Amniotic epithelial cell (primary cell): ENCODE results near the gene MTHFR.

Experiments used
- DNase-seq: peaks from one replicate; pipeline ENCODE4 v3.0.0-alpha.2; 2010; ENCODE audit warnings: low read depth

Gene MTHFR

DNA sequence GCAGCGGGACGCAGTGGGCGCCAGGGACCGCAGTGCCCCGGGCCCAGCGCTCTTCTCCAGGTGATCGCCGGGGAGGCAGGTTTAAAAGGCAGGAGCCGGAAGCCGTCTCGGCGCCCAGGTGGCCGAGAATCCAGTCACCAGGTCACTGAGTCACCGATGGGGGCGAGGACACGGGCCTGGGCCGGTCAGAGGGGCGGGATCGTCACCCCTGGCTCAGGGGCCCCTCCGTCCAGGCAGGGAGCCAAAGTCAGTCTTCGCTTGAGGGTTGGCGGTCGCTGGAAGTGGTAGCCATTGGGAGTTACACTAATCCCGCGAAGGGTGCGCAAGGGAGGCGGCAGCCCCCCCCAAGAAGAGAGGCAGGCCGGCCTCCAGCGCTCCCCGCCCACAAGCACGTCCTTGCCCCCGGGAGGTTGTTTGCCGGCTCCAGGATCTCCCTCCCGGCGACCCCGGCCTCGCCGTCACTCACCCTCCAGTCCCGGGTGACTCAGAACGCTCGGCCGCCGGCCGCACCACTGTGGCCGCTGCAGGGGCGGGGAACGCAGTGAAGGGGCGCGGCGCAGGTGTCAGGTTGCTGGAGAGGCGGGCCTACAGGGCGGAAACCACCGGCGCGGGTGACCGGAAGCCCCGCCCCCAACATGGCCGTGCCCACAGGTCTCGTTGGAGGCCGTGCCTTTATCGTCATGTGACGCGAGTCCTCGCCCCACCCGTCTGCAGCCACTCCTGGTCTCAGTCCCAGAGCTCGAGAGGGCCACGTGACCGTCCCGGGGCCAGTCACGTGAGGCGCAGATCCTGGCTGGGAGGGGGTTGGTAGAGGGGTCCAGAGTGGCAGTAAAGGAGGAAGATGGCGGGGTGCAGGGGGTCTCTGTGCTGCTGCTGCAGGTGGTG lies at the start of gene MTHFR, which contains the start of gene CLCN6:
MTHFR (minus strand) TSS at position 543 of the 885 bp plus-strand sequence. CDS start 2,848 bp downstream, outside the sequence.
CLCN6 (plus strand) TSS at position 770 of the 885 bp plus-strand sequence; CDS start at position 842, 72 bp downstream.
- peak; percentile 98 for DNase-seq

DNA sequence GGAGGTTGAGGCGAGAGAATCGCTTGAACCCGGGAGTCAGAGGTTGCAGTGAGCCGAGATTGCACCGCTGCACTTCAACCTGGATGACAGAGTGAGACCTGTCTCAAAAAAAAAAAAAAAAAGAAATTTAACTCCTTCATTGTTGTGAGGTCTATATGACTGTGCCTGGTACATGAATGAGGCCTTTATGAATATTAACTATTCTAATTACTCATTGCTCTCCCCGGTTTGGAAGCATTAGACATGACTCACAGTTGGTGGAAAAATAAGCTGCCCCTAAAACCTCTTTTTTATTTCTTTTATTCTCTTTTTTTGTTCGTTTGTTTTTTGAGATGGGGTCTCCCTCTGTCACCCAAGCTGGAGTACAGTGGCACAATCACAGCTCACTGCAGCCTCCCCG lies 49.7 kb upstream of the MTHFR start:
- no peak for DNase-seq

DNA sequence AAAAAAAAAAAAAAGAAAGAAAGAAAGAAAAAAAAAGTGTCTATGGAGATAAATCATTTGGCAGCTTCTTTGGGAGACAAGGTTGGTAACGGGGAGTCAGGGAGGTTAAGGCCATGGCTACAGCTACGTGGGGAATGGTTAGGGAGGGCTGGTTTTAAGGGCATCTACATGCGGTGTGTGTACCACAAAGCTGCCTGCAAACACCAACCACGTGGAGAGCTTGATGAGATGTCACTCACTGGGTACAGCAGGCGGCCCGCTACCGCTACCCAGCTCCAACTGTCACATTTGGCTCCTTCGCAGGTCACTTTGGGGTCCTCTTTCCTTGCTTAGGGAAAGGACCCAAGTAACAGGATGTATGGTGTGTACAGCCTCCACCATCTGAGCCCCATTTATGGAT lies 48.8 kb upstream of the MTHFR start:
- no peak for DNase-seq

DNA sequence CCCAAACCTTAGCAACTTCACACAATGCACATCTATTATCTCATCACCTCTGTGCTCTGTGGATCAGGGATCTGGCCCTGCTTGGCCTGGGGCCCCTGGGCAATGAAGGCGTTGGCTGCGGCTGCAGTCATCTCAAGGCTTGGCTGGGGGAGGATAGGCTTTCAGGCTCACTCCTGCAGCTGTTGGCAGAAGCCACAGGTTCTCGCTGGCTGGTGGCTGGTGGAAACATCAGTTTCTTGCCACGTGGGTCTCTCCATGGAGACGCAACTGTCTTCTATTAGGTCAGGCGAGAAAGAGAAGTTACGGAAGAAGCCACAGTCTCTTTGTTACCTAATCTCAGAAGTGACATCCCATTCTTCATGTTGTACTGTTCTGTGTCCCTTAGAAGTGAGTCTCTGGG lies 45.4 kb upstream of the MTHFR start:
- no peak for DNase-seq

DNA sequence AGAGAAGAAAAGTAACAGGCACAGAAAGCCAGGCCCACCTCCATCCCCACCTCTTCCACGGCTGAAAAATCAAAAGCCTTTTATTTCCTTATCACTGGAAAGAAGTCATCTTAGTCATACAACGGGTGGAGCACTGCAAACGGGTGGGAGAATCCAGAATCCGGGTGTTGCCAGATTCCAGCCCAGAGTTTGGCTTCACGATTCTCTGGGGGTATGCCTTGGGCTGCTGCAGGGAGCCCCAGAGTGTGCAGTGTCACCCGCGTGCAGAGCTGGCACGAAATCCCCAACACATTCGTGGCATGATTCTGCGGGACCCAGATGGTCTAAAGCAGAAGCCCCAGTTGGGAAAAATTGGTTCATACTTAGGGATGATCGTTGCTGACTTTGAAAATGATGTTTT lies 44.4 kb upstream of the MTHFR start:
- DNase-seq: no peak

DNA sequence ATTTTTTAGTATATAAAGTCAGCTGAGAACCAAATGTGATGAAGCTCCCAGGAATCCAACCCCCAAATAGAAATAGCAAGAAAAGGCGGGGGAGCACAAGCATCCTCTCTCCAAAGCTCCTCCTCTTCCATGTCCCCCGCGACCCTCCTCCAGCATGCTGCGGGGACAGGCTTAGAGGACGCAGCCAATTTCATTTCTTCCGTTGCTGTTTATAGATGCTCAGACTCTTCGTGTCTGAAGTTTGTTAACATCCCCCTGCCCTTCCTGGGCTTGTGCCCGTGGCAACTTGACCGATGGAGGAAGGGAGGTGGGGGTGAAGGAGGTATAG lies 42.6 kb upstream of the MTHFR start:
- DNase-seq: no peak

DNA sequence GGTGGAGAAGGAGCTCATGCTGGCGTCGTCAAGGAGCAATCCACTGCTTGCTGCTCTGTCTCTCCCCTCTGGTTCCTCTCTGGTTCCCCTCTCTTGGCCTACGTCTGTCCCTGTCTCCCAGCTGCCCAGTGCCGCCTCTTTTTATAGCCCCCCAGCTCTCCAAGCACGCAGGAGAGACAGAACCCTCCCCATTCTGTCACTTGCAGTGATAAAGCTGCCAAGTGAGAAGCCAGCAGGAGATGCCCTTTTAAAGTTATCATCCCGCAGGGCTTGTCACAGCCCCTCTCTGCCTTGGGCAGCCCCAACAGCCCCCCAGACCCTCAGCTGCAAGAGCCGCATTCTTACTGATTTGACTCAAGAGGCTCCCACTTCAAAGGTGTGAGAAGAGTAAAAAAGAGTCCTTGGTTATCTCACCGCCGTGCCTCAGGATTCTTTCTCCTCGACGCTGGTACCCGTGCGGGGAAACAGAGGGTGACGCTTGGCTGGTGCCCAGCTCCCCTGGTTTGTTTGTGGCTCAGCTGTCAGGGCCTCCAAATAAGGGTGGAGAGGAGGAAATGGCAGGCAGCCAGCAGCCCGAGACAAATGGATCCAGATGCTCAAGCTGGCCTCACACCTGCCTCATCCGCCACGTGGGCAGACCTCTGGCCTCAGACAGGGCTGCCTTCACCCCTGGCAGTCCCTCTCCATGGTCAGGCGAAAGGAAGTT lies 42.1 kb upstream of the MTHFR start, which contains the start of gene NPPA:
NPPA (minus strand) TSS at position 117 of the 706 bp plus-strand sequence; CDS start at position 18, 99 bp downstream.
- DNase-seq: no peak

DNA sequence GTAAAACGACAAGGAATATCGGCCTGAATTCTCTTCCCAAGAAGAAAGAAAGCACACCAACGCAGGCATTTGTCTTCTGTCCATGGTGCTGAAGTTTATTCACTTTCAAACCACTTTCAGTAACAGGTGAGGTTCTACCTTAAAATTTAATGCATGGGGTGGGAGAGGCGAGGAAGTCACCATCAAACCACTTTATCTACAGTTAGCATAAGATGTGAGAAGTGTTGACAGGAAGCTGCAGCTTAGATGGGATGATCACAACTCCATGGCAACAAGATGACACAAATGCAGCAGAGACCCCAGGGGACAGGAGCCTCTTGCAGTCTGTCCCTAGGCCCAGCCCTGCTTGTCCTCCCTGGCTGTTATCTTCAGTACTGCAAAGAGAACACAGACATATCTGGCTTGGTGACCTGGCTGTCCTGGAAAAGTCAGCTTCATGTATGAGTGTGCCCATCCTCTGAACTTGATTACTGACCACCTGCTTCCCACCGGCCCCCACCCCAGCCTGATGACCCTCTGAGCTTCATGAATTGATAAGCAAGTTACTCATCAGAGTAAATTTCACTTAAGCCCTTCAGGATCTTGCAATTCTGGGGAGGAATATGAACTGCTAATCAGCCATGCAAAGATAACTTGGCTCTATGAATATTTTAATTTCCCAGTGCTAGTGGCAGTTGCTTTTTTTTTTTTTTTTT lies 40.0 kb upstream of the MTHFR start:
- DNase-seq: peak; percentile 31

DNA sequence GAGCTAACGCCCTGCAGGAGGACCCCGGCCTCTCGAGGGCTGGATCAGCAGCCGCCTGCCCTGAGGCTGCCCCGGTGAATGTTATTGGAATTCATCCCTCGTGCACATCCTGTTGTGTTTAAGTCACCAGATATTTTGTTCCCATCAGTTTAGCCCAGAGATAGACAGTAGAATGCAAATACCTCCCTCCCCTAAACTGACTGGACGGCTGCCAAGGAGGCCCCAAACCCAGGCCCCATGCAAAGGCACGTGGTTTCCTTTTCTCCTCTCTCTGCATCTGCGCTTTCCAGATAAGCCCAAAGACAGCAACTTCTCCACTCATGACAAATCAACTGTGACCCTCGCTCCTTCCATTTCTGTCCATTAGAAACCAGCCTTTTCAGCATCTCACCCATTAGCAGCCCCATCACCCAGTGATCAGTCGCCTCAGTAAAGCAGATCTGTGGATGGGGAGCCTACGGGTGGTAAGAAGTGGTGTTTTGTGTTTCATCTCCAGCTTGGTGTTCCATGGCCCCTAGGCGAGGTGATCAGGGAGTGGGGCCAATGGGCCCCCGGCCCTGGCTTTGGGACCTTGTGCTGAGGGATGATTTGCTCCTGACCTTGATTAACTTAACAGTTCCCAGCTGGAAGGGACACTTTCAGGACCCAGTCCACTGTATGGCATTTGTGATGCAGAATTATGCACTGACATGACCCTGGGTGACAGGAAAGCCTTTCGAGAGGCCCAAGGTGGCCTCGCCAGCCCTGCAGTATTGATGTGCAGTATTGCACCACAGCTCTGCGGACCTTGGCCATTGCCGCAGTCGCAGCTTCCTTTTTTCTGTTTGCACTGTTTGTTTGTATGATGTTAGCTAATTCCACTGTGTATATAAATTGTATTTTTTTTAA lies 36.6 kb upstream of the MTHFR start:
- DNase-seq: peak; percentile 18

DNA sequence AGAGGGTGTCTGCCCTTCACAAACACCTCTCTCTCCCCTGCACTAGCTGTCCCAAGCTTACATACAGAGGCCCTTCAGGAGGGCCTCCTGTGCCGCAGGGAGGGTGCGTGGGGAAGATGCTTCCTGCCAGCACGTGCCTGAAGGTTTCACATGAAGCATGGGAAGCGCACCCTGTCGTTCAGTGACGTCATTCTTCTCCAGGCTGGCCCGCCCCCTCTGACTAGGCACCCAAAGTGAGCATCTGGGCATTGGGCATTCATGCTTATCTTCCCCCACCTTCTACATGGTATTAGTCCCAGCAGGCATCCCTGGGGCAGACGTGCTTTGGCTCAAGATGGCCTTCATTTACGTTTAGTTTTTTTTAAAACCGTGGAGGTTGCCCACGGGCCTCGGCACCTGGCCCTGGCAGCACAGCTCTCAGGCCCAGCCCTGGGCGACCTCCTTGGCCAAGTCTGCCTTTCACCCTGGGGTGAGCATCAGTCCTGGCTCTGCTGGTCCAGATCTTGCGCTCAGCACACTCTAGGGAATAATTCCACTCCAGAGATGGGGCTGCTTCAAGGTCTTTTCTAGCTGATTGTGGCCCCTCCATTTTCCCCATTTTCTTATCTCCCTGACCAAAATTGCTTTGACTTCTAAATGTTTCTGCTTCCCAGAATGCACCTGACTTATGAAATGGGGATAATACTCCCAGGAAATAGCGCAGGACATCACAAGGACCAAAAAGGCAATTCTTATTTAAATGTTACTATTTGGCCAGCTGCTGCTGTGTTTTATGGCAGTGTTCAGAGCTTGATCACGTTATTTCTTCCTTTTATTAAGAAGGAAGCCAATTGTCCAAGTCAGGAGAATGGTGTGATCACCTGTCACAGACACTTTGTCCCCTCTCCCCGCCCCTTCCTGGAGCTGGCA lies 35.7 kb upstream of the MTHFR start:
- DNase-seq: no peak

DNA sequence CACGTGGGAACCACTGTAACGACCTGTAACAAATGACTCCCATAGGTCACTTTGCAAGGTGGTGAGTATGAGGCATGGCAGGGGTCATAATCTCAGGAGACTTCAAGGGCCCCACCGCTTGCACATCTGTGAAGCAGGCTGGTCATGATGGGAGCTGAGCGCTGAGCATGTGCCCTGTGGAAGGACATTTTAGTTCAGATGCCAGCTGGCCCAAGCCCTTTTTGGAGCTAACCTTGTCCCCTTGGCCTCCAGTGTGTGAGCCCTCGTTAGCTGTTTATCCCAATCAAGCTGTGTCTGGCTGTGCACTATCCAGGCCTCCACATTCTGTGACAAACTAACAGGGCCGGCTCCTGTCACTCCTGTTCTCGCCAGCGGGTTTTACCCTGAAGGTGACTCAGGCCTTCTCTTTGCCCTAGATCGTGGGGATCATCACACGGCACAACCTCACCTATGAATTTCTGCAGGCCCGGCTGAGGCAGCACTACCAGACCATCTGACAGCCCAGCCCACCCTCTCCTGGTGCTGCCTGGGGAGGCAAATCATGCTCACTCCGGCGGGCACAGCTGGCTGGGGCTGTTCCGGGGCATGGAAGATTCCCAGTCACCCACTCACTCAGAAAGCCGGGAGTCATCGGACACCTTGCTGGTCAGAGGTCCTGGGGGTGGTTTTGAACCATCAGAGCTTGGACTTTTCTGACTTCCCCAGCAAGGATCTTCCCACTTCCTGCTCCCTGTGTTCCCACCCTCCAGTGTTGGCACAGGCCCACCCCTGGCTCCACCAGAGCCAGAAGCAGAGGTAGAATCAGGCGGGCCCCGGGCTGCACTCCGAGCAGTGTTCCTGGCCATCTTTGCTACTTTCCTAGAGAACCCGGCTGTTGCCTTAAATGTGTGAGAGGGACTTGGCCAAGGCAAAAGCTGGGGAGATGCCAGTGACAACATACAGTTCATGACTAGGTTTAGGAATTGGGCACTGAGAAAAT lies 34.3 kb upstream of the MTHFR start:
- no peak for DNase-seq

DNA sequence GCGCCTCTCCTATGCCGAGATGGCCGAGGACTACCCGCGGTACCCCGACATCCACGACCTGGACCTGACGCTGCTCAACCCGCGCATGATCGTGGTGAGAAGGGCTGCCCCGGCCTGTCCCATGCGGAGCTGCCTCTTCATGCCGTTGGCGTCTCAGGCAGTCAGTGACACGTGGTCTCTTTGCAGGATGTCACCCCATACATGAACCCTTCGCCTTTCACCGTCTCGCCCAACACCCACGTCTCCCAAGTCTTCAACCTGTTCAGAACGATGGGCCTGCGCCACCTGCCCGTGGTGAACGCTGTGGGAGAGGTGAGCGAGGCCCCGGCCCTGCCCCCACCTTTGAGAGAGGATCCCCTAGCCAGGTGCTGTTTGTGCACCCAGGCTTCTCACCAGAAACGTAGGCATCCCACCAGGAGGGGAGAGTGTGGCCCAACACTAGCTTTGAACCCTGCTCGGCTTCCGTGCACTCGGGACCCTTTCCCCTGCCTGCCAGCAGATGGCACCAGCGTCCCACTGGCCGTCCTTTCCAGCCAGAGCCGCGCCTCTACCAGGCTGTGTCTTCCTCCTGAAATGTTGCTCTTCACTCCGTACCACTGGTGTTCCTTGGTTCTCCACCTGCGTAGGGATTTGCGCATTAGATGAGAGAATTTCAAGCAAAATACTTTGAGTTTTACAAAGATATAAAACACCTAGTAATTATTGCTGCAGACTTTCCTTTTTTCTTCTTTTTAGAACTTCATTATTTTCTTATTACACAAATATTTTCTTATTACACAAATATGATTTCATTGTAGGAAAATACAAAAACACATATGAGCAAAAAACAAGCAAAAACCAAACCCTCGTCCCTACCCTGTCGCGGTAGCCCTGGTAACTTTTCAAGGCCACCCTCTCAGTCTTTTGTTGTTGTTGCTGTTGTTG lies 32.8 kb upstream of the MTHFR start:
- DNase-seq: peak; percentile 40

DNA sequence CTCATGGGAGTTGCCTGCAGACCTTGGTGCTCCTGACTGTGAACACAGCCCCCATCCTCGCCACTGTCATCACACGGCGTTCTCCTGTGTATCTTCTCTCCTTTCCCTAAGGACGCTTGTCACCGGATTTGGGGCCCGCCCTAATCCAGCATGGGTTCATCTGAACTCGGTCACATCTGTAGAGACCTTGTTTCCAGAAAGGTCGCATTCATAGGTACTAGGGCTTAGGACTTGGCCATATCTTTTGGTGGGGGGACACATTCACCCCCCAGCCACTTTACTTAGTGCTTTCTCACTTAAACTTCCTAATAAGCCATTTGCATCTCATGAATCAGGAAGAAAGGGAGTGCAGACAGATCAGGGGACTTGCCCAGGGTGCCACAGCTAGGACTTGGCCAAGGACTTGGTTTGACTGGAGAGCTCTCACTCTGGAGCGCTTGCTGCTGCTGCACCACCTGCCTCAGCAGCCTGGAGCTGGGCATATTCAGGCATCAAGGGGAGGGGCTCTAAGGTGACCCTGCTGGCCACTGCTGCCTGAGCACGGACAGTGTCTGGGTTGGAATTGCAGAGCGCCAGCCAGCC lies 32.1 kb upstream of the MTHFR start:
- no peak for DNase-seq

DNA sequence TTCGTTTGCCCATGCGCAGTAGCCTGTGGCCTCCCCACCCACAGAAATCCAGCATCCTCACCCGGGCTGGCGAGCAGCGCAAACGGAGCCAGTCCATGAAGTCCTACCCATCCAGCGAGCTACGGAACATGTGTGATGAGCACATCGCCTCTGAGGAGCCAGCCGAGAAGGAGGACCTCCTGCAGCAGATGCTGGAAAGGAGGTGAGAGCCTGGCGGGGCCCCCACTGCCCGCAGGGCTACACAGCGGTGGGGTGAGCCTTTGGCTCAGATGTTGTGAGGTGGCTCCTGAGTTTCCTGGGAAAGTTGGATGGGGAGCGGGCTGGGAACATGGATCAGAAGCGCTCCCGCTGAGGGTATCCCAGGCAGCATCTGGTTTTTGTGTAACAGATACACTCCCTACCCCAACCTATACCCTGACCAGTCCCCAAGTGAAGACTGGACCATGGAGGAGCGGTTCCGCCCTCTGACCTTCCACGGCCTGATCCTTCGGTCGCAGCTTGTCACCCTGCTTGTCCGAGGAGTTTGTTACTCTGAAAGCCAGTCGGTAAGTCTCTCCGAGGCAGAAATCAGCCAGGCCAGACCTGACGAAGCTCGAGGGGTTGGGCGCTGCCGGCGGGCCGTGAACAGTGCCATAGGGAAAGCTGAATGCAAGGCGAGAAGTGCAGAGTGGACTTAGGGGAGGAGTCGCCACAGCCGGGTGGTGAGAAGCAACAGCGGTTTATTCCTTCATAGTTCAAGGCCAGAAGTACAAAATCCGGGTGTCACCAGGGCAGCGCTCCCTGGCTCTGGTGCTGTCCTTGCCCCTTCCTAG lies 31.4 kb upstream of the MTHFR start:
- no peak for DNase-seq

DNA sequence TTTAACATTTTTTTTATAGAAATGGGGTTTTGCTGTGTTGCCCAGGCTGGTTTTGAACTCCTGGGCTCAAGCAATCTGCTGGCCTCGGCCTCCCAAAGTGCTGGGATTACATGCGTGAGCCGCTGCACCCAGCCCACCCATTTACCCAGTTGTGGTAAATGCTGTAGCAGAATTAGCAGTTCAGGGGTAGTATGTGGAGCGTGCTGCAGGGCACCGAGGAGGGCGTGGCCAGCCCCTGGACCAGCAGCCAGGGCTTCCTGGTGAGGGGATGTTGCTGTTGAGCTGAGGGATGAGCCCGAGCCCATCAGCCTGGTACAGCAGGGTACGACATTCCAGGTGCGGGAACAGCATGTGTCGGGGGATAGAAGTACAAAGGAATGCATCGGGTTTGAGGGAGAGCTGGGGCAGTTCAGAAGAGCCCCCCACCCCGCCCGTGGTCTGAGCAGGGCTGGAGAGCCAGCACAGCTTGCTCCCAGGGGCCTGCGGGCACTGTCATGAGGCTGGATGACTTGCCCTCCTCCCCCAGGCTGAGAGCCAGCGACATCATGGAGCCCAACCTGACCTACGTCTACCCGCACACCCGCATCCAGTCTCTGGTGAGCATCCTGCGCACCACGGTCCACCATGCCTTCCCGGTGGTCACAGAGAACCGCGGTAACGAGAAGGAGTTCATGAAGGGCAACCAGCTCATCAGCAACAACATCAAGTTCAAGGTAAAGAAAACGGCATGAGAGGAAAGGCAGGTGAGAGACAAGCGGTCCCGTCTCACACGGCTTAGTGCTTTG lies 29.9 kb upstream of the MTHFR start:
- no peak for DNase-seq

DNA sequence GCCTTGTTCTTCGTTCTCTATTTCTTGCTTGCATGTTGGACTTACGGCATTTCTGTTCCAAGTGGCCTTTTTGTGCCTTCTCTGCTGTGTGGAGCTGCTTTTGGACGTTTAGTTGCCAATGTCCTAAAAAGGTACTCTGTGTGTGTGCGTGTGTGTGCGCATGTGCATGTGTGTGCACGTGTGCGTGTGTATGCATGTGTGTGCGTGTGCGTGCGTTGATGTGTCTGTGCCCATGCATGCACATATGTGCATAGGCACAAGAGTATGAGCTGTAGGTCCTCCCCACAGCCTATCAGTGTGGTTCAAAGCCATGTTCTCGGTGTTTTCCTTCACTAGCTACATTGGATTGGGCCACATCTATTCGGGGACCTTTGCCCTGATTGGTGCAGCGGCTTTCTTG lies 28.1 kb upstream of the MTHFR start:
- DNase-seq: no peak
